ENCODE results near the gene CCR5.

The CCR5 gene

DNA sequence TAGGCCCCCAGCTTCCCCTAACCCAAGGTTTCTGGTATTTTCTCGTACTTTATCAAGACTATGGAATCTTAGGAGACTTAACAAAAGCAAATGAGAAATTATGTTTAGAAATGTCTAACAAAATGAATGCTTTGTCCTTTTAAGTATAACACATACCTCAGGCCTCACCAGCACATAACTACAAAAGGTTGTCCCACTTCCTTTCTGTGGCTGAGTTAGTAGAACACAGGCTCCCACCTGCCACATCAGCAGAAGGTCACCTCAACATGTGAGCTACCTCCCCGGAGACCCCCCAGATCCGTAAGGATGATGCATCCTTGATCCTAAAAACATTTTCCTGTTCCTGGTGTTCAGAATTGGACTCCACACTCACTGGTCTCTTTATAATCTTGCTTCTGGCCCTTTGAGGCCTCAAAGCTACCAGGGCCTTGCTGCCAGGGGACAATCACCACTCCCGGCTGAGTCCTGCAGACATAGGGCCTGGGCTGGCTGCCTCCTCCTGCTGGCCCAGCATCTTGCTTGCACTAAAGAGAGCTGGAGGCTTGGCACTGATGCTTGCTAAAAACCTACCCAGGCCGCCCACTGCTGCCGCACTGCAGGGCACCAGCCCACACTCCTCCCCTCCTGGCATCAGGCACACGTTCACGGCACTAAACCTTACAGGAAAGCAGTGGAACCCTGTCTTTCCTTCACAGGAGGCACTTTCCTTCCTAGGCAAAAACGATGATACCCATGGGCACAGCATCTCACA is 39.2 kb downstream of the CCR5 start:
- no peak for DNase-seq

DNA sequence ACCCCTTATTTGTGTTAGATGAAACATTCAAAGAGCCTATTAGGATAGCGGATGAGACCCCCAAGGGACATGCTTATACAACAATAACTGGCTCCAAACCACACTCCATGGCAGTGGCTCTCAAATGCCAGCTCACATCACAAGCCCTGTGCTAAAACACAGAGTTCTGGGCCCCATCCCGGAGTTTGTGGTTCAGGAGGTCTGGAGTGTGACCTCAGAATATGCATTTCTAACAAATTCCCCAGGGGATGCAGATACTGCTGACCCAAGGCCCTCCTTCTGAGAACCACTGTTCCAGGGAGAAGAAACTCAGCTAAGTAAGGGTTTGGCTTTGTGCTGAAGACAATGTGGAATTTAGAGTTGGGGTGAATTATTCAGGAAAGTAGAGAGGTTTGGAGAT is 39.9 kb downstream of the CCR5 start:
- DNase-seq, result no peak

DNA sequence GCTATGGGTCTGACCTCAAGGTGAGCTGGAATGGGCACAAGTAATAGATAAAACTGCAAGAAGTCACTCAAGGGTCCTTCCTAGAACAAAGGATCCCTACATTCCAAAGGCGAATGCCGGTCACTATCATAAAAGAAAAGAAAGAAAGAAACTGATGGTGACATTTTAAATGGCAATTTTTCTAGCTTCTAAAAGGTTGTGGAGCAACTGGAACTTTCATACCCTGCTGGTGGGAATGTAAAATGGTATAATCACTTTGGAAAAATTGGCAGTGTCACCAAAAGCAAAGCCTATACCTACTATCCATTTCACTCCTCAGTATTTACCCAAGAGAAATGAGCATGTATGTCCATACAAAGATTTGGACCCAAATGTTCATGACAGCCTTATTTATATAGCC is 40.5 kb downstream of the CCR5 start:
- no peak for DNase-seq

DNA sequence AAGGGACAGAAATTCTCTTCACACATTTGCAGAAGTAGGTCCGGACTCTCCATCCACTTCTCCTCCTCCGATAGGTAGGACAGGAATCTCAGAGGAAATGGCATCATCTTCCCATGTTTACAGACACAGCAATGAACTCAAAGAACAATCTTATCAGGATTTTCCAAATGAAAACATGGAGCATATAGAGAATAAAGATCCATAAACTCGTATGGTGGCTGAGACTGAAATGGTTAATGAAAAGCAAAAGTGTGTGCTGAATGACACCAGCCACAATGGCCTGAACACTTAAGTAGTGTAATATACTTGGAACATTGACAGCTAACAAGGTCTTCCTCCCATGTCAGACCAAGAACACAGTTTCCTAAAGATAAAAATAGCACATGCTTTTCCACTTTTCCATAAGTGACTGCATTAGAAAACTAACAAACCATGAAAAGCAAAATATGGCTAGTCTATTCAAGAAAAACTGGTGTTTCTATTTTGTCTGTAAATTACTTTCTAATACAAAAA is 42.1 kb downstream of the CCR5 start:
- DNase-seq, result no peak

DNA sequence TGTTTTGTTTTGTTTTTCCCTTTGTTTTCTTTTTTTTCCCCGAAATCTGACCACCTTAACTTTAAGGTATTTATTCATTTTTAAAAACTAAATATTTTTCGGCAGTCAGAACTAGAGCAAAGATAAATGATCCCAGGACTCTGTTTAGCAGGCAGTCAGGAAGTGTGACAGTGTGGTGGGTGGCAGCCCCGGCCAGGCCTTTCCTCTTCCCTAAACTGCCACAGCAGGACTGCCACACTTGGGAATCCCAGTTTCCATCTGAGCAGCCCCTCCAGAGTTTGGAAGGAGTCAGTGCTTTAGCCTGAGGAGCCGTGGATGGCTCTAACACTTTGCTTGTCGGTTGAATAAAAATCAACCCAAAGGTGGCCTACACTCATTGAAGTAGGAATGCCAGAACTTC is 43.2 kb downstream of the CCR5 start:
- no peak for DNase-seq

DNA sequence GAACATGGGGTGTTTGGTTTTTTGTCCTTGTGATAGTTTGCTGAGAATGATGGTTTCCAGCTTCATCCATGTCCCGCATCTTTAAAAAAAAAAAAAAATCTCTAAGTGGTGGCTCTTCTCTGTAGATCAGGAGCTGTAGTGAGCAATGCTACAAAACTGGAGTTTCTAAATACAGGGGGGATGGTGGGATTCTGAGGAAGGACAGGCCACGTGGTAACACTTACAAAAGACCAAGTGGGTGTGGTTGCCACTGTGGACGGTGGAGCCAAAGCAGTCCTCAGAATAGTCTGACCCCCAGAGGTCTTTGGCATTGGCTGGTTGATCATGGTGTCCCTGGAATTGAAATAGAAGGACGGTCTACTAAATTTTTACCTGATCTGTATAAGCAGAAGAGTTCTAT is 44.0 kb downstream of the CCR5 start:
- no peak for DNase-seq

DNA sequence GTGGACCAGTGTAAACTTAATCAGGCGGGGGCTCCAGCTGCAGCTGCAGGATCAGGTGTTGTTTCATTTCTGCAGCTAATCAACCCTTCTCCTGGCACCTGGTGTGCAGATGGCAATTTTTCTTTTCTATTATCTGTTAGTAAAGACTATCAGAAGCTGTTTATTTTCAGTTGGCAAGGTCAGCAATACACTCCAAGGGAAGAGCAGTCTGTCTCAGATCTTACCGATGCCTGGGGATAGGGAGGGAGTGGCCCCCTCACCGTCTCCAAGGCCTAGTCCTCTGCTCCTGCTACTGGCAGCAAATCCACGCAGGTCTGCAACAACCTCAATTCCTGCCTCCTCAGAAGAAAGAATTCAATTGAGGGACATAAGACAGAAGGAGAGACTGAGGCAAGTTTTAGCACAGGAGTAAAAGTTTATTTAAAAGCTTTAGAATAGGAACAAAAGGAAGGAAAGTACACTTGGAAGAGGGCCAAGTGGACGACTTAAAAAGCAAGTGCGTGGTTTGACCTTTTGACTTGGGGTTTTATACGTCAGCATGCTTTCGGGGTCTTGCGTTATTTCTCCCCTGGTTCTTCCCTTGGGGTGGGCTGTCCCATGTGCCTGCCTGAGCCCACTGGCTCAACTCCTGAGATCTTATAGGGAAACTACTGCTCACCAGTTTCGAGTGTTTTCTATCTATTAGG is 45.5 kb downstream of the CCR5 start:
- DNase-seq, result no peak

DNA sequence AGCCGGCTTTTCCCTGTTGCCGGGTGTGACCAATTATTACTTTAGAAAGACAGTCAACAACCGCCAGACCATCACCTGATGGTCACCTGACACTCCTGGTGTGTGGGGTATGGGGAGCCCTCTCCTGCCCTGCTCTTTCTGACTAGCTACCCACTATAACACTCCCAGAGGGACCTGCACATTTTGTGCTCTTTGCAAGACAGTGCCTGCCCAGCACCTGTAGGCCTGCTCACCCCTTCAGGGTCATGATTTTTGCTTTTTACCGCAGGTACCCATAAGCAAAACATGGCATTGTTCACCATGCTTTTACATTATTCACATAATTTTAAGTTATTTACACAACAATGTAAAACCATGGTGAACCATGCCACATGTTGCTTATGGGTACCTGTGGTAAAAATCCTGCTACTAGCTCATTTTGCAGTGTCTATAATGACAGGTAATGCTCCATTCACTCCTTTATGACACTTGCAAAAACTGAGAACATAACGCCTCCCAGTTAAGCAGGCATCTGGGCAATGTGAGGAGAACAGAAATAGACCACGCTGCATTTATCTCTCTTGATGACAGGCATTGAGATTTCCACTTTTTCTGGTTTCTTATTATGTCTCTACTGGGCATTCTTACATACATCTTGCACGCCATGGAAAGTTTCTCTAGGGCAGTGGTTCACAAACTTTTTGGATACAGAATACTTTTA is 46.2 kb downstream of the CCR5 start:
- DNase-seq, result no peak

DNA sequence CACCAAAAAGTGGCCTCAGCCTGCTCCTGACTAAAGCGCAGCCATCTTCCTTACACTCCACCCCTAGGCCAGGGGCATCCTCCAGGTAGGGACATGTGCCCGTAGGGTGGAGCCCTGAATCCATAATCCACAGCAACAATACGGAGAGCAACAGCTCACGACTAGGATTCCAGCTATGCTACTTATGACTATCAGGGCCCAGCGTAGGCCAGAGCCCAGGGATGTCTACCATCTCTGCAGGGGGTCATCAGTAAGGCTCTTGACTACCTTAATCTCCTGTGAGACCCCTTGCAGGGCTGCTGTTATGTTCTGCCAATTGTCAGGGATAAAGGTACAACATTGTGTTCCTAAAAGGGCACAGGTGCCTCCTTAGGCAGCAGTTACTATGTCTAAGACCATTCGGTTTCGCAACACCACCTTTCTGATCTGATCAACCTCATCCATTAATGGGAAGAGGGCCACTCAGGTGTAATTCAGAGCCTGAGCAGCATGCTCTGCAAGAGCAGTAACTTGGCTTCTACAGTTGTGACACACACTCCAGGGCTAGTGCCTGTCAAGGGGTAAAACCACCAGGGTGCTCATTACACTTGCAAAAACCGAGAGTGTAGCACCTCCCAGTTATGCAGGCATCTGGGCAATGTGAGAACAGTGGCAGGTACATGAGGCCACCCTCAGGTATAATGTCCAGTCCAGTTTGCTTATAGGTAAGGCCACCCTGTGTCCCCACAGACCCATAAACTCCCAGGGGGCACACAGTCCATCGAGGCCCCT is 47.3 kb downstream of the CCR5 start:
- no peak for DNase-seq

DNA sequence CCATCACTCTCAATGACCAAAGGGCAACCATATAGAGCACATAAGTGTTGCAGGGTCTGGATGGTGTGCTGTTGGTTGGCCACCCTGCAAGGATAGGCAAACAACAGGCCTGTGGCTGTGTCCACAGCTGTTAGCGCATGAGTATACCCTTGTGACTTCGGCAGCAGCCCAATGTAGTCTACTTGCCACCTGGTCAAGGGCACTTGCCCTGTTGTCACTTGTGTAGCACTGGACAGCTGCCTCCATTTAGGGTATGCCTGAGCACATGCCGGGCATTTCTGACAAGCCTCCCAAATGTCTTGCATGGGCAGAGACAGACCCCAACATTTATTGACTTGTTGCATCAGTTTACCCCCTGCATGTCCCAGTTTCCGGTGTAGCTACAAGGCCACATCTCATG is 49.1 kb downstream of the CCR5 start:
- no peak for DNase-seq

DNA sequence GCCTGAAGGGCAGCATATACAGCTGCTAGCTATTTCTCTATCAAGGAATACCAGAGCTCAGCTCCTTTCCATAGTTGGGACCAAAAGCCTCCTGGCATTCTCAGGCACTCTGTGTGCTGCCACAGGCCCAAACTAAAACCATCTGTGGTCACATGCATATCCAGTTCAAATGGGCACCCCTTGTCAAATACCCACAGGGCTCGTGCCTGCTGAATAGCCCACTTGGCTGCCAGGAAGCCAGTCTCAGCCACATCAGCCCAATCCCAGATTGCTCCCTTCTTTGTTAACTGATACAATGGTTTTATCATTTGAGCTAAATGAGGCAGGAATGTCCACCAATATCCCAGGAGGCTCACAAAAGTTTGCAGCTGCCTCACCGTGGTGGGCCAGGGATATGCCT is 50.2 kb downstream of the CCR5 start:
- no peak for DNase-seq

DNA sequence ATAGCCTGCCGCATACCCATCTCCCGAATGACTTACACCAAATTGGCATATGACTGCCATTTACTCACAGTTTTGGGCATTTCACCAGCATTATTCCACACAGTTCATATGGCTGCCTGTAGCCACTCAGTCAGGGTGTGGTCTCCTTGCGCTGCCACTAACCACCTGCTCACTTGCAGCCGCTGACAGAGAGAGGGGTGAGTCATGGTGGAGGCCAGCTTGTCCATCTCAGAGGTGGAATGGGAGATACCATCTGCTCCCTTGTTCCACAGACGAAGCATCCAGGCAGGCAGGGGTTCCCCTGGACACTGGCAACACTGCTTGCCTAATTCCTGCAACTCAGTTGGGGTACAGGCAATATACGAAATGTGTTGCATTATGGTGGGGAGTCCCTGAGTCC is 51.9 kb downstream of the CCR5 start:
- no peak for DNase-seq

DNA sequence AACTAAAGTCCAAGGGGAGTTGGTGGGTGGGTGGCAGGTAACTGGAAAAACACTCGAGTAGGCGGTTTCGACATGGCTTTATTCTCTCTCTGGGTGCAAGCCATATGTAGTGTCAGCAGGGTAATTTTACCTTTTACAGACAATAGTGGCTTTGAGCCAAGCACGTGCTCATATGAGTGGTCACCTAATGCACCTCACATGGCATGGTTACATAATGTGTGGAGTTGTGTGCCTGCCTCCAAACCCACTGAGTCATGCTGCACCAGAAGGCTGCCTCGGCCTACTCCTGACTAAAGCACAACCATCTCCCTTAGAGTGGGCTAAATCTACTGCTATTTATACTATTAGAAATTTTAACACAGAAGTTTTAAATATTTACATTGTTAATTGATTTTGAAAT is 52.8 kb downstream of the CCR5 start:
- no peak for DNase-seq

Measured in hippocampal formation (tissue), 2 donors.